HG03280 (cell line): Measurements from ENCODE around the gene ZNF524.

ENCODE experiments used
- ATAC-seq: cut with Tn5 transposase; IDR thresholded peaks from one replicate; pipeline ENCODE4 v1.9.1; 2021; ENCODE audit warnings: mild to moderate bottlenecking, moderate library complexity; ENCODE audit not compliant: unreplicated experiment

Gene ZNF524

GRCh38 chr19:55601084-55601483, 996 bp downstream of the ZNF524 start:
- ATAC-seq = no peak

DNA sequence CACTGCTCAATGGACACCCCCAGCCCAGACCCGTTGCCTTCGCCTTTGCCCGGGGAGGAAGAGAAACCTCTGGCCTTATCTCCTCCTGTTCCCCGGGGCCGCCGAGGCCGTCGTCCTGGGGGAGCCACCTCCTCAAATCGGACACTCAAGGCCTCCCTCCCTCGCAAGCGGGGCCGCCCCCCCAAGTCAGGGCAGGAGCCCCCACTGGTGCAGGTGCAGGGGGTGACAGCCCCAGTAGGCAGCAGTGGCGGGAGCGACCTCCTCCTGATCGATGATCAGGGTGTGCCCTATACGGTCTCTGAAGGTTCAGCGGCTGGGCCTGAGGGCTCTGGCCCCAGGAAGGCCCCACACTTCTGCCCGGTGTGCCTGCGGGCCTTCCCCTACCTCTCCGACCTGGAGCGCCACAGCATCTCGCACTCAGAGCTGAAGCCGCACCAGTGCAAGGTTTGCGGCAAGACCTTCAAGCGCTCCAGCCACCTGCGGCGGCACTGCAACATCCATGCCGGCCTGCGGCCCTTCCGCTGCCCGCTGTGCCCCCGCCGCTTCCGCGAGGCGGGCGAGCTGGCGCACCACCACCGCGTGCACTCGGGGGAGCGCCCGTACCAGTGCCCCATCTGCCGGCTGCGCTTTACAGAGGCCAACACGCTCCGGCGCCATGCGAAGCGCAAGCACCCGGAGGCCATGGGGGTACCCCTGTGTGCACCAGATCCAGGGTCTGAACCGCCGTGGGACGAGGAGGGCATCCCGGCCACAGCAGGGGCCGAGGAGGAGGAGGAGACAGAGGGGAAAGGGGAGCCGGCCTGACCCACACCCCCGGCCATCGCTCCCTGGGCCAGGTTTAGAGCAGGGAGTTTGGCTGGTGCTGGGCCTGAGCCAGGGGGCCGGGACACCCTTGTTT, 2.3 kb downstream of the ZNF524 start:
- ATAC-seq = no peak

GRCh38 chr19:55603115-55603514, 3.0 kb downstream of the ZNF524 start:
- ATAC-seq = no peak

GRCh38 chr19:55603581-55604292, 3.6 kb downstream of the ZNF524 start:
- no peak for ATAC-seq

GRCh38 chr19:55605207-55605636, 5.1 kb downstream of the ZNF524 start:
- peak; percentile 79 for ATAC-seq

GRCh38 chr19:55605637-55606470, 5.8 kb downstream of the ZNF524 start, which contains the start of gene ZNF865:
ZNF865 (plus strand) TSS chr19:55605647; CDS start chr19:55613619, 7,972 bp downstream.
- peak; percentile 27 for ATAC-seq

GRCh38 chr19:55606471-55606787, 6.3 kb downstream of the ZNF524 start:
- ATAC-seq = no peak

GRCh38 chr19:55606817-55607216, 6.7 kb downstream of the ZNF524 start:
- no peak for ATAC-seq

DNA sequence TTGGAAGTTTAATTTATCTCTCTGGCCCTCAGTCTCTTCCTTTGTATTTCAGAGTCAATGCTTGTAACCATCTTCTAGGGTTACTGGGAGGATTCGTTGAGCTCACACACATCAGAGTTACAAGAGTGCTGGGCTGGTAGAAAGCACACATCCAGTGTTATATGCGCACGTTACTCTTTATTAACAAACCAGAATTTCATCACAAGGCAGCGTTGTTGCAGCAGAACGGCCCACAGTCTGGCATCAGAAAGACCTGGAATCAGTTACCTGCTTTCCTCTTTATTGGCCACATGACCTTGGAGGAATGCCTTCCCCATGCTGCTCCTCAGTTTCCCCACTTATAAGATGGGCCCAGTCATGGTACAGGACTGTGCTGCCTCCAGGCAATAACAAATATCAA, 9.2 kb downstream of the ZNF524 start:
- ATAC-seq = no peak

- no peak for ATAC-seq
Measured at GRCh38 chr19:55611300-55611982, 11.4 kb downstream of the ZNF524 start.

- no peak for ATAC-seq
Measured at GRCh38 chr19:55611983-55612645, 12.0 kb downstream of the ZNF524 start.

GRCh38 chr19:55613396-55613795, 13.3 kb downstream of the ZNF524 start:
- ATAC-seq = no peak

GRCh38 chr19:55613930-55614710, 14.0 kb downstream of the ZNF524 start:
- ATAC-seq = no peak

- no peak for ATAC-seq
Measured at GRCh38 chr19:55614711-55615542, 14.8 kb downstream of the ZNF524 start.

- no peak for ATAC-seq
Measured at GRCh38 chr19:55615543-55616394, 15.7 kb downstream of the ZNF524 start.

GRCh38 chr19:55616395-55616875, 16.3 kb downstream of the ZNF524 start:
- no peak for ATAC-seq

GRCh38 chr19:55617426-55617825, 17.3 kb downstream of the ZNF524 start:
- ATAC-seq = no peak
